Mammary epithelial cell (primary cell): ENCODE data around the gene SLC6A19.

ENCODE experiments used
- CTCF ChIP-seq, 2 donors: IDR thresholded peaks in 1 of 2; conservative IDR thresholded peaks in 1 of 2; 2 replicates each; pipeline ENCODE4 v1.5.1; 2011 to 2012; ENCODE audit warnings: inconsistent platforms in 2 of 2, low read length in 2 of 2, mild to moderate bottlenecking in 2 of 2, control low read depth in 1 of 2, low read depth in 1 of 2; ENCODE audit not compliant: insufficient read depth in 1 of 2; ENCODE audit errors: extremely low read depth in 1 of 2
- EZH2 ChIP-seq: IDR thresholded peaks from 2 replicates; pipeline ENCODE4 v1.6.1; 2012; ENCODE audit warnings: low read length, inconsistent platforms, borderline replicate concordance

- TF ChIP-seq CTCF (conservative IDR thresholded peaks at IDR 0.05 in 1 of 2, IDR thresholded peaks at IDR 0.05 in 1 of 2; ENCODE audit: extremely low read depth in 1 of 2, insufficient read depth in 1 of 2, low read depth in 1 of 2, low read length in 2 of 2), result no peak
- TF ChIP-seq EZH2, result no peak
Observed at GRCh38 chr5:1235838-1236237, 34.4 kb downstream of the SLC6A19 start.
